NB4 (cell line): ENCODE data around the gene NOCT.

Experiments
- MYC ChIP-seq: IDR thresholded peaks from 2 replicates; pipeline ENCODE4 v1.6.1; 2011; ENCODE audit warnings: low read depth, low read length
- POLR2A ChIP-seq: IDR thresholded peaks from 2 replicates; pipeline ENCODE4 v1.6.1; 2011; ENCODE audit warnings: mild to moderate bottlenecking; ENCODE audit not compliant: insufficient read length; ENCODE audit errors: extremely low read depth
- TF ChIP-seq, protein P1 (sequence below): IDR thresholded peaks from one replicate; pipeline ENCODE4 v1.5.1; 2012; ENCODE audit warnings: low read depth, low read length
- TF ChIP-seq, protein P2 (sequence below): IDR thresholded peaks from 2 replicates; pipeline ENCODE4 v1.6.1; 2011; ENCODE audit warnings: low read depth, low read length

DNA sequence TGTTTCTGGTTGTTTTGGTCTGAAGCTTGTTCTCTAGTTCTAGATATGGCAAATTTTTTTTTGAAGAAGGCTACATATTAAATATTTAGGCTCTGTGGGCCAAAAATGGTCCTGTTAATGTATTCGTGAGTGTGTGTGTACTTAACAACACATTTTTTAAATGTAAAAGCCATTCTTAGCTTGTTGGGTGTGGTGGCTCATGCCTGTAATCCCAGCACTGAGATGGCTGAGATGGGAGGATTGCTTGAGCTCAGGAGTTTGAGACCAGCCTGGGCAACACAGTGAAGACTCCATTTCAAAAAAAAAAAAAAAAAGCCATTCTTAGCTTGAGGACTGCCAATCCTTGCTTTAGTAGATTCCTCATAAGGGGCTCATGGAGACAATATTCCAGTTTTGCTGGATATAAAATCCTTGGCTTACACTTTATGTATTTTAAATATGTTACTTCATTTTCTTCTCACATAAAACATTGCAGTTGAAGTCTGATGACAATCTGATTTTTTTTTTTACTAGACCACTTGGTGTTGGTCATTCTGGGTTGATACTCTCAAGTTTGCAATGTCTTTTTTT is 23.4 kb downstream of the NOCT start:
- TF ChIP-seq POLR2A (no peak), MYC (no peak)
- TF ChIP-seq, protein P1, sequence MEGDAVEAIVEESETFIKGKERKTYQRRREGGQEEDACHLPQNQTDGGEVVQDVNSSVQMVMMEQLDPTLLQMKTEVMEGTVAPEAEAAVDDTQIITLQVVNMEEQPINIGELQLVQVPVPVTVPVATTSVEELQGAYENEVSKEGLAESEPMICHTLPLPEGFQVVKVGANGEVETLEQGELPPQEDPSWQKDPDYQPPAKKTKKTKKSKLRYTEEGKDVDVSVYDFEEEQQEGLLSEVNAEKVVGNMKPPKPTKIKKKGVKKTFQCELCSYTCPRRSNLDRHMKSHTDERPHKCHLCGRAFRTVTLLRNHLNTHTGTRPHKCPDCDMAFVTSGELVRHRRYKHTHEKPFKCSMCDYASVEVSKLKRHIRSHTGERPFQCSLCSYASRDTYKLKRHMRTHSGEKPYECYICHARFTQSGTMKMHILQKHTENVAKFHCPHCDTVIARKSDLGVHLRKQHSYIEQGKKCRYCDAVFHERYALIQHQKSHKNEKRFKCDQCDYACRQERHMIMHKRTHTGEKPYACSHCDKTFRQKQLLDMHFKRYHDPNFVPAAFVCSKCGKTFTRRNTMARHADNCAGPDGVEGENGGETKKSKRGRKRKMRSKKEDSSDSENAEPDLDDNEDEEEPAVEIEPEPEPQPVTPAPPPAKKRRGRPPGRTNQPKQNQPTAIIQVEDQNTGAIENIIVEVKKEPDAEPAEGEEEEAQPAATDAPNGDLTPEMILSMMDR, result no peak
- TF ChIP-seq, protein P2, sequence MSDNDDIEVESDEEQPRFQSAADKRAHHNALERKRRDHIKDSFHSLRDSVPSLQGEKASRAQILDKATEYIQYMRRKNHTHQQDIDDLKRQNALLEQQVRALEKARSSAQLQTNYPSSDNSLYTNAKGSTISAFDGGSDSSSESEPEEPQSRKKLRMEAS, result no peak
